Measurements from ENCODE around the gene TMEM91.
A peak's percentile ranks its signal among the peaks of the same experiment; 100 is the strongest.

The TMEM91 gene

DNA sequence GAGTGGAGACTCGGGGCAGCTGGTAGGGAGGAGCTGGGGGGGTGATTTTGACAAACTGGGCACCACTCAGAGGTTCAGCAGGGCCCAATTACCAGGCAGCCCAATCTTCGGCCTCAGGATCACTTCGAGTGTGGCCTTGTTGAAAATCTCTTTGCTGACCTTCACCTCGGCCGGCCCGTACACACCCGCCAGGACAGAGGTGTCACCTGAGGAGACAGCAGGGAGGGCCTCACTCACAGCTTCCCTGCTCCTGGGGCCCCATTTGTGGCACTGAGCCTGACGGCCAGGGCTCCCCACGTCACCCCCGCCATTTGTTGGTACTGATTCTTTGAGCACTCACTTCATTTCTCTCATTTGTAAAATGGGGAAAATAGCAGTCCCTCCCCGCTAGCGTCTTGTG is 16.4 kb downstream of the TMEM91 start:
- TF ChIP-seq TAF1 (IDR thresholded peaks at IDR 0.05; ENCODE audit: borderline replicate concordance, insufficient read depth, low read length) (no peak), POLR2AphosphoS5 (IDR thresholded peaks at IDR 0.05; ENCODE audit: low read depth, low read length) (no peak)

DNA sequence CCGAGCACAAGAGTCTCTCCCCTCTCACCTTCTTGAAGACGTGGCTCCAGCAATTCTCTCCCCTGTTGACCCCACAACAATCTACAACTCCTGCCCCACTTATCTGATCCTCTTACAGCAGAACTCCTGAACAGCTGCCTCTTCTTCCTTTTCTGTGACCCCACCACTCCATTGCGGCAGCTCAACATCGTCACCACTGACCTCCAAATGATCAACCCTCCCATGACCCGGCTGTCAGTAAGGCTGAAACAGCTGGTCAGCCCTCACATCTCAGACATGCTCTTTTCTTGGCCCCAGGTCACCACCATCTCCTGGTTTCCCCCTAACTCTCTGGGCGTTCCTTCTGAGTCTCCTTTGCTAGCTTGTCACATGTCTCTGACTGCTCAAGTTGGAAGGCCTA is 19.0 kb downstream of the TMEM91 start:
- TF ChIP-seq POLR2AphosphoS5 (IDR thresholded peaks at IDR 0.05; ENCODE audit: low read depth, low read length): no peak
- no peak for TF ChIP-seq FOXP2 (optimal IDR thresholded peaks at IDR 0.05; ENCODE audit: borderline replicate concordance, extremely low read depth, extremely low read length, insufficient read depth)
- TF ChIP-seq, protein P1, sequence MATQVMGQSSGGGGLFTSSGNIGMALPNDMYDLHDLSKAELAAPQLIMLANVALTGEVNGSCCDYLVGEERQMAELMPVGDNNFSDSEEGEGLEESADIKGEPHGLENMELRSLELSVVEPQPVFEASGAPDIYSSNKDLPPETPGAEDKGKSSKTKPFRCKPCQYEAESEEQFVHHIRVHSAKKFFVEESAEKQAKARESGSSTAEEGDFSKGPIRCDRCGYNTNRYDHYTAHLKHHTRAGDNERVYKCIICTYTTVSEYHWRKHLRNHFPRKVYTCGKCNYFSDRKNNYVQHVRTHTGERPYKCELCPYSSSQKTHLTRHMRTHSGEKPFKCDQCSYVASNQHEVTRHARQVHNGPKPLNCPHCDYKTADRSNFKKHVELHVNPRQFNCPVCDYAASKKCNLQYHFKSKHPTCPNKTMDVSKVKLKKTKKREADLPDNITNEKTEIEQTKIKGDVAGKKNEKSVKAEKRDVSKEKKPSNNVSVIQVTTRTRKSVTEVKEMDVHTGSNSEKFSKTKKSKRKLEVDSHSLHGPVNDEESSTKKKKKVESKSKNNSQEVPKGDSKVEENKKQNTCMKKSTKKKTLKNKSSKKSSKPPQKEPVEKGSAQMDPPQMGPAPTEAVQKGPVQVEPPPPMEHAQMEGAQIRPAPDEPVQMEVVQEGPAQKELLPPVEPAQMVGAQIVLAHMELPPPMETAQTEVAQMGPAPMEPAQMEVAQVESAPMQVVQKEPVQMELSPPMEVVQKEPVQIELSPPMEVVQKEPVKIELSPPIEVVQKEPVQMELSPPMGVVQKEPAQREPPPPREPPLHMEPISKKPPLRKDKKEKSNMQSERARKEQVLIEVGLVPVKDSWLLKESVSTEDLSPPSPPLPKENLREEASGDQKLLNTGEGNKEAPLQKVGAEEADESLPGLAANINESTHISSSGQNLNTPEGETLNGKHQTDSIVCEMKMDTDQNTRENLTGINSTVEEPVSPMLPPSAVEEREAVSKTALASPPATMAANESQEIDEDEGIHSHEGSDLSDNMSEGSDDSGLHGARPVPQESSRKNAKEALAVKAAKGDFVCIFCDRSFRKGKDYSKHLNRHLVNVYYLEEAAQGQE (IDR thresholded peaks at IDR 0.05; ENCODE audit: insufficient read depth in 1 of 2, low read depth in 2 of 2, low read length in 2 of 2): no peak
- TF ChIP-seq SIN3A (IDR thresholded peaks at IDR 0.05; ENCODE audit: borderline replicate concordance, insufficient read depth, low read length): no peak

- peak; percentile 99 for TF ChIP-seq FOXP2 (optimal IDR thresholded peaks at IDR 0.05; ENCODE audit: borderline replicate concordance, extremely low read depth, extremely low read length, insufficient read depth)
- TF ChIP-seq TAF1 (IDR thresholded peaks at IDR 0.05; ENCODE audit: borderline replicate concordance, insufficient read depth, low read length): peak; percentile 83; the same call in 1 of the 2 replicates
- TF ChIP-seq, protein P1 (IDR thresholded peaks at IDR 0.05; ENCODE audit: insufficient read depth in 1 of 2, low read depth in 2 of 2, low read length in 2 of 2): peak; percentile 14 to 40; a peak in 1 of 4 replicates
- TF ChIP-seq SIN3A (IDR thresholded peaks at IDR 0.05; ENCODE audit: borderline replicate concordance, insufficient read depth, low read length): peak; percentile 98
- peak; percentile 49; the same call in 1 of the 2 replicates for TF ChIP-seq POLR2AphosphoS5 (IDR thresholded peaks at IDR 0.05; ENCODE audit: low read depth, low read length)
These were observed 21.0 kb downstream of the TMEM91 start, which contains the start of the genes BCKDHA and EXOSC5 for GRCh38 chr19:41397086-41398049. BCKDHA (plus strand) TSS chr19:41397818; CDS start chr19:41397828, 10 bp downstream. EXOSC5 (minus strand) TSS chr19:41397359; CDS start chr19:41397328, 31 bp downstream.

GRCh38 chr19:41398050-41398418 is 21.7 kb downstream of the TMEM91 start:
- TF ChIP-seq TAF1 (IDR thresholded peaks at IDR 0.05; ENCODE audit: borderline replicate concordance, insufficient read depth, low read length) (no peak), FOXP2 (optimal IDR thresholded peaks at IDR 0.05; ENCODE audit: borderline replicate concordance, extremely low read depth, extremely low read length, insufficient read depth) (no peak), POLR2AphosphoS5 (IDR thresholded peaks at IDR 0.05; ENCODE audit: low read depth, low read length) (no peak), SIN3A (IDR thresholded peaks at IDR 0.05; ENCODE audit: borderline replicate concordance, insufficient read depth, low read length) (no peak)
- TF ChIP-seq, protein P1 (IDR thresholded peaks at IDR 0.05; ENCODE audit: insufficient read depth in 1 of 2, low read depth in 2 of 2, low read length in 2 of 2): no peak

- TF ChIP-seq SIN3A (IDR thresholded peaks at IDR 0.05; ENCODE audit: borderline replicate concordance, insufficient read depth, low read length) (no peak), FOXP2 (optimal IDR thresholded peaks at IDR 0.05; ENCODE audit: borderline replicate concordance, extremely low read depth, extremely low read length, insufficient read depth) (no peak), POLR2AphosphoS5 (IDR thresholded peaks at IDR 0.05; ENCODE audit: low read depth, low read length) (no peak), TAF1 (IDR thresholded peaks at IDR 0.05; ENCODE audit: borderline replicate concordance, insufficient read depth, low read length) (no peak)
- TF ChIP-seq, protein P1 (IDR thresholded peaks at IDR 0.05; ENCODE audit: insufficient read depth in 1 of 2, low read depth in 2 of 2, low read length in 2 of 2): no peak
These were observed 22.3 kb downstream of the TMEM91 start for GRCh38 chr19:41398598-41398997.

Measured in PFSK-1 (cell line).